Activated B cell treated with CpG ODN at 0.5 μM for 24 hours (primary cell): ENCODE measurements around the gene AGAP1. TPM values are rescaled to one million over a fixed set of nuclear protein-coding genes. Genes with fewer than 3 reads are reported as not detected.

Experiments used
- ATAC-seq: fragments of 200-7000 bp; cut with Tn5 transposase; one replicate; pipeline ENCODE4 v1.10.0; 2021; ENCODE audit warnings: low read depth, mild to moderate bottlenecking, moderate library complexity
- CTCF ChIA-PET: fragments of 350-600 bp; sonication (Branson Sonifier 250); formaldehyde crosslinking; loops from one replicate; lab custom pipeline; 2021; ENCODE audit warnings: antibody characterized with exemption; lab: Charles Lee
- POLR2A ChIA-PET: fragments of 350-600 bp; sonication (Branson Sonifier 250); formaldehyde crosslinking; loops from one replicate; lab custom pipeline; 2021; ENCODE audit warnings: antibody characterized with exemption; lab: Charles Lee
- DNase-seq: peaks from one replicate; pipeline ENCODE4 v3.0.0; 2022
- H3K27ac Mint-ChIP-seq: one replicate; pipeline ENCODE4 v1.8.0; 2020; ENCODE audit warnings: mixed read lengths
- H3K27me3 Mint-ChIP-seq: one replicate; pipeline ENCODE4 v1.8.0; 2021; ENCODE audit warnings: mixed read lengths
- H3K36me3 Mint-ChIP-seq: one replicate; pipeline ENCODE4 v1.8.0; 2021; ENCODE audit warnings: low read depth, mixed read lengths
- H3K4me1 Mint-ChIP-seq: one replicate; pipeline ENCODE4 v1.8.0; 2021; ENCODE audit warnings: mixed read lengths
- H3K4me3 Mint-ChIP-seq: one replicate; pipeline ENCODE4 v1.8.0; 2020; ENCODE audit warnings: mild to moderate bottlenecking, mixed read lengths
- H3K9me3 Mint-ChIP-seq: one replicate; pipeline ENCODE4 v1.8.0; 2020; ENCODE audit warnings: mixed read lengths
- CTCF ChIP-seq: fragments of 200-600 bp; IDR thresholded peaks from one replicate; pipeline ENCODE4 v1.8.0; 2022; ENCODE audit warnings: antibody characterized with exemption, mild to moderate bottlenecking
- intact Hi-C: fragments of 100-400 bp; cut with micrococcal nuclease; formaldehyde crosslinking; loops from one replicate; pipeline ENCODE4 v1.15.1; 2024
- total RNA-seq: library from RNA; stranded (reverse); gene quantifications from 2 replicates; pipeline ENCODE4 v1.2.3, GENCODE V29; 2022

AGAP1 gene
- total RNA-seq, 1 donor from 2014 or later, result not detected

- H3K4me3 Mint-ChIP-seq, result no peak overlapping the region
- no peaks in the 10 kb centered on the region for H3K4me1 Mint-ChIP-seq
- no peak for TF ChIP-seq CTCF
- H3K9me3 Mint-ChIP-seq, result peaks cover 2% of the 10 kb centered on the region
- ChIA-PET CTCF (no interaction called here), POLR2A (no interaction called here)
- no peak overlapping the region for H3K27ac Mint-ChIP-seq
- no peak for DNase-seq
- no peaks in the 10 kb centered on the region for H3K27me3 Mint-ChIP-seq
- intact Hi-C loops, result no loop called here
- H3K36me3 Mint-ChIP-seq, result no peaks in the 10 kb centered on the region
- ATAC-seq, result no peak
Measured at GRCh38 chr2:235626658-235627057, 132.8 kb downstream of the AGAP1 start.

- DNase-seq (no peak), ATAC-seq (no peak)
- no peak overlapping the region for H3K4me3 Mint-ChIP-seq
- no peaks in the 10 kb centered on the region for H3K36me3 Mint-ChIP-seq
- intact Hi-C loops, result no loop called here
- CTCF ChIA-PET, result no interaction called here
- H3K27me3 Mint-ChIP-seq, result no peaks in the 10 kb centered on the region
- no peaks in the 10 kb centered on the region for H3K4me1 Mint-ChIP-seq
- no peak overlapping the region for H3K27ac Mint-ChIP-seq
- peaks cover 2% of the 10 kb centered on the region for H3K9me3 Mint-ChIP-seq
- POLR2A ChIA-PET, result no interaction called here
- no peak for TF ChIP-seq CTCF
Measured at GRCh38 chr2:235627682-235628081, 133.8 kb downstream of the AGAP1 start.

GRCh38 chr2:235630718-235631296, 137.0 kb downstream of the AGAP1 start:
- ChIA-PET POLR2A (no interaction called here), CTCF (no interaction called here)
- no peaks in the 10 kb centered on the region for H3K9me3 Mint-ChIP-seq
- H3K27ac Mint-ChIP-seq, result no peak overlapping the region
- TF ChIP-seq CTCF, result no peak
- H3K36me3 Mint-ChIP-seq, result no peaks in the 10 kb centered on the region
- no peak for DNase-seq
- peaks cover 2% of the 10 kb centered on the region for H3K27me3 Mint-ChIP-seq
- intact Hi-C loops, result no loop called here
- no peak for ATAC-seq
- no peaks in the 10 kb centered on the region for H3K4me1 Mint-ChIP-seq
- H3K4me3 Mint-ChIP-seq, result no peak overlapping the region

- Mint-ChIP-seq H3K4me1 (no peaks in the 10 kb centered on the region), H3K9me3 (no peaks in the 10 kb centered on the region), H3K27ac (no peak overlapping the region), H3K27me3 (peaks cover 7% of the 10 kb centered on the region), H3K4me3 (no peak overlapping the region), H3K36me3 (no peaks in the 10 kb centered on the region)
- ATAC-seq, result no peak
- DNase-seq, result no peak
- ChIA-PET CTCF (no interaction called here), POLR2A (no interaction called here)
- TF ChIP-seq CTCF, result no peak
- intact Hi-C loops, result no loop called here
Measured at GRCh38 chr2:235634435-235635158, 140.8 kb downstream of the AGAP1 start.

- Mint-ChIP-seq H3K4me3 (no peak overlapping the region), H3K36me3 (no peaks in the 10 kb centered on the region), H3K27me3 (peaks cover 8% of the 10 kb centered on the region), H3K27ac (no peak overlapping the region), H3K9me3 (no peaks in the 10 kb centered on the region), H3K4me1 (no peaks in the 10 kb centered on the region)
- ChIA-PET POLR2A (no interaction called here), CTCF (no interaction called here)
- intact Hi-C loops, result no loop called here
- ATAC-seq (no peak), DNase-seq (no peak)
- TF ChIP-seq CTCF, result no peak
Measured at GRCh38 chr2:235636546-235636945, 142.7 kb downstream of the AGAP1 start.
